Measurements from ENCODE around the gene PLCB4.

The PLCB4 gene

GRCh38 chr20:9270831-9271230, 201.9 kb downstream of the PLCB4 start:
- H3K27ac Mint-ChIP-seq, result no peak overlapping the region
- H3K36me3 Mint-ChIP-seq (ENCODE audit: low read depth), result no peaks in the 10 kb centered on the region
- H3K27me3 Mint-ChIP-seq (ENCODE audit: low read depth), result no peaks in the 10 kb centered on the region
- H3K4me3 Mint-ChIP-seq, result no peak overlapping the region
- no peaks in the 10 kb centered on the region for H3K4me1 Mint-ChIP-seq (ENCODE audit: low read depth)
- H3K9me3 Mint-ChIP-seq, result no peaks in the 10 kb centered on the region

- Mint-ChIP-seq H3K27me3 (ENCODE audit: low read depth) (no peaks in the 10 kb centered on the region), H3K4me3 (no peak overlapping the region), H3K9me3 (peaks cover 4% of the 10 kb centered on the region), H3K4me1 (ENCODE audit: low read depth) (no peaks in the 10 kb centered on the region), H3K27ac (no peak overlapping the region), H3K36me3 (ENCODE audit: low read depth) (no peaks in the 10 kb centered on the region)
Observed at GRCh38 chr20:9276966-9277468, 208.1 kb downstream of the PLCB4 start.

GRCh38 chr20:9279918-9280401, 211.1 kb downstream of the PLCB4 start:
- Mint-ChIP-seq H3K4me1 (ENCODE audit: low read depth) (no peaks in the 10 kb centered on the region), H3K27ac (no peak overlapping the region), H3K4me3 (no peak overlapping the region), H3K9me3 (peaks cover 4% of the 10 kb centered on the region), H3K27me3 (ENCODE audit: low read depth) (no peaks in the 10 kb centered on the region), H3K36me3 (ENCODE audit: low read depth) (no peaks in the 10 kb centered on the region)

DNA sequence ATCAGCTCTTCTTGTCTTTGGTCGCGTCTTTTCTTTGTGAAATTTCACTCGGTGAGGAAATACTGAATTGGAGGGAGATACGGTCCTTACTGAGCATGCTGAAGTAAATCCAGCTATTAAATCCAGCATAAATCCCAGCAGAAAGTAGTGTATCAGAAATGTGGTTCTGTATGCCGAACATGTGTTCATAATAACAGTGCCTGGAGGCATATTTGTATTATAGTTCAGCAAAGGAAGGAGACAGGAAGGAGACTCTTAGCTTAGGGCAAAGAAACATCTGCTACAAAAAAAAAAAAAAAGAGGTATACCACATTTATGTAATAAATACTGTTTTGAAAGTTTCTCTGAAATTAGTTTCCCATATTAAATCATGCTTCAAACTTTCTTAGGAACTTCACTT, 211.8 kb downstream of the PLCB4 start:
- Mint-ChIP-seq H3K36me3 (ENCODE audit: low read depth) (no peaks in the 10 kb centered on the region), H3K27me3 (ENCODE audit: low read depth) (no peaks in the 10 kb centered on the region), H3K4me3 (no peak overlapping the region), H3K4me1 (ENCODE audit: low read depth) (no peaks in the 10 kb centered on the region), H3K27ac (no peak overlapping the region), H3K9me3 (peaks cover 4% of the 10 kb centered on the region)

- H3K4me1 Mint-ChIP-seq (ENCODE audit: low read depth), result no peaks in the 10 kb centered on the region
- H3K9me3 Mint-ChIP-seq, result peaks cover 4% of the 10 kb centered on the region
- H3K36me3 Mint-ChIP-seq (ENCODE audit: low read depth), result no peaks in the 10 kb centered on the region
Observed at GRCh38 chr20:9281803-9282202, 212.9 kb downstream of the PLCB4 start.

DNA sequence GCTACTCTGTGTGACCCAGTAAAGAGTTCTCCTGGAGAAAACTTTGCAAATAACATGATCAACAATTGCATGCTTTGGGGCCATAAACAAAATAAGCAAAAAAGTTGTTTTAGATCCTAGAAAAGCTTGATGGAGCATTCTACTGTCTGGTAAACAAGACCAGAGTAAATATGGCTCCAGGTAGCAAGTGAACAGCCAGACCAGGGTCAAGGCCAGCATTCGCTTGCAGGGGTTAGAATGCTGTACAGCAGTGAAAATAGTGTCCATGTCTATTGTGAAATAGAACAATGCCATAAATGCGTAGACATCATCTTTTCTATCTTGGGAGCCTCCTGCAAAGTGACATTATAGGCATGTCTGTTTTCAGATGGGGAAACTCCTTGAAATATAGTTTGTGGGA, 216.7 kb downstream of the PLCB4 start:
- H3K27me3 Mint-ChIP-seq (ENCODE audit: low read depth), result no peaks in the 10 kb centered on the region
- no peaks in the 10 kb centered on the region for H3K9me3 Mint-ChIP-seq
- no peak overlapping the region for H3K27ac Mint-ChIP-seq
- H3K4me3 Mint-ChIP-seq, result no peak overlapping the region
- H3K4me1 Mint-ChIP-seq (ENCODE audit: low read depth), result no peaks in the 10 kb centered on the region
- no peaks in the 10 kb centered on the region for H3K36me3 Mint-ChIP-seq (ENCODE audit: low read depth)

More at GRCh38 chr20:9281803-9282202, 212.9 kb downstream of the PLCB4 start:
- Mint-ChIP-seq H3K27ac (no peak overlapping the region), H3K4me3 (no peak overlapping the region), H3K27me3 (ENCODE audit: low read depth) (no peaks in the 10 kb centered on the region)

DNA sequence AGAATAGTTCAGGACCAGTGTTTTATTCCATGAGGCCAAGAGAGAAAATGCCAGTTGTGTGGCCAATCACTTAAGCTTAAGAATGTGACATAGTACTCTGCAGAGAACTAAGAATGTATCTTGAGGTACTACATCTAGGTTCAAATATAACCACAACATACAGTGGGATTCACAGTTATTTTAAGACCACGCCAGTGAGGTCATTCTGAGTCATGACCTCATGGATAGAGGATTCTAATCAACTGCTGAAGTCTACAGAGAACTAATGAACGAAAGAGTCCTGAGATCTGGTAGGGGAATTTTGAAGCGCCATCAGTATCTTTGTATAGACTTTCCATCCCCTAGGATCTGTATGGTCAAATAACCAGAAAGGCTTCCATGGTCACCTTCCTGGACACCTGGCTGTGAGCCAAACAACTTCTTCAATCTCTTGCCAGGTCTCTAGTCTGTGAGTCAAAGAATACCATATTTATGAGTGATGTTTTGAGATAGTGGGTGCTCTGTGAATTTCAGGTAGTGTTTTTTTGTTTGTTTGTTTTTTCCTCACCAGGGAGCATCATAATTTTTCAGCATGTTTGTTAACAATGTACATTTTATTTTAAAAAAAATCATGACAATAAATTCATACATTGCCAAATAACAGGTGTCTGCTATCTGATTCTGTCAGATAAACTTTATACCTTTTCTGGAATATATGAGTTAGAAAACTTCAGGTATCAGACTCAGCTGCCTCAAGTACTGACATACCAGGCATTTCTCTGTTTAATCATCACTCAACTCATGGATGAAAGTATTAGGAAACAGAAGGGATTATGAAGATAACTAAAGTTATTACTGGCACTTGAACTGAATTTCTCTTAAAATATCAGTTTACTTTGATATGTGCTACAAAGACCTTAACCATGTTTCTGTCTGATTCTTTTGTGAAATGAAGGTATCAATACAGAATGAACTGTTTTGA, 217.9 kb downstream of the PLCB4 start:
- no peaks in the 10 kb centered on the region for H3K27me3 Mint-ChIP-seq (ENCODE audit: low read depth)
- no peaks in the 10 kb centered on the region for H3K9me3 Mint-ChIP-seq
- H3K27ac Mint-ChIP-seq, result no peak overlapping the region
- no peaks in the 10 kb centered on the region for H3K36me3 Mint-ChIP-seq (ENCODE audit: low read depth)
- H3K4me3 Mint-ChIP-seq, result no peak overlapping the region
- no peaks in the 10 kb centered on the region for H3K4me1 Mint-ChIP-seq (ENCODE audit: low read depth)

DNA sequence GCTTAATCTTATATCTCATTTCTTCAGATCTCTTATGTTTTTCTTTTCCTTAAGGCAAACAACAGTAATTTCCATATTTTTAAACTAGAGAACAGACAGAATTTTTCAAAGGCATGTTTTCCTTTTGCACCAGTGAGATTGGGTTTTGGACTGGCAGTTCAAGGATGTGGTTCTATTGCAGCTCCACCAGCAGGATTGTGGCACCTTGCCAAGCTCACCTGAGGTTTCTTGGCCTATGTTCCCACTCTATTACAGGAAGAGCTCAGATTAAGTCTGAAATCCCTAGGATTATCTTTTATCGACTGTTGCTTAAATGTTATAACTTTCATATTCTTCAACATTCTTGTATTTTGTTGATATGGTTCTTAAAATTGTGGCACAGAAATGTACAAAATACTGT, 218.9 kb downstream of the PLCB4 start:
- Mint-ChIP-seq H3K27me3 (ENCODE audit: low read depth) (no peaks in the 10 kb centered on the region), H3K4me3 (no peak overlapping the region), H3K9me3 (no peaks in the 10 kb centered on the region), H3K36me3 (ENCODE audit: low read depth) (no peaks in the 10 kb centered on the region), H3K27ac (no peak overlapping the region), H3K4me1 (ENCODE audit: low read depth) (no peaks in the 10 kb centered on the region)

DNA sequence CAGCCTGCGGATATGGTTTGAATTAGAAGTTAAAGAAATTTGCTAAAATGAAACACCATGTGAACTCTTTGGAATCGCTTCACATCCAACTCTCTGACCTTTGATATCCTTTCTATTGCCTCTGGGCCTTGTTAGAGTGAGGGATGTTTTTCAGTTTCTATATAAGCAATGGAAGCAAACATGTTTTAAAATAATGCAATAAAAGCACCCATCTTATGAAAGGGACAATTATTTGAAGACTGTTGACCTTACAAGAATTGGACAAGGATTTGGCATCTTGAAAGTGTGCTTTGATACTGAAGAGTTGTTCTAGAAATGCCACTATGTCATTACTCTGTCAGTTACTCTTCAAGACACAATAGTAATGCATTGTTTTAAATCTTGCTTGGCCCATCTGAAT, 221.4 kb downstream of the PLCB4 start:
- Mint-ChIP-seq H3K36me3 (ENCODE audit: low read depth) (no peaks in the 10 kb centered on the region), H3K9me3 (no peaks in the 10 kb centered on the region), H3K27me3 (ENCODE audit: low read depth) (no peaks in the 10 kb centered on the region), H3K27ac (no peak overlapping the region), H3K4me3 (no peak overlapping the region), H3K4me1 (ENCODE audit: low read depth) (no peaks in the 10 kb centered on the region)

- H3K4me1 Mint-ChIP-seq (ENCODE audit: low read depth), result no peaks in the 10 kb centered on the region
Observed at GRCh38 chr20:9293145-9293544, 224.3 kb downstream of the PLCB4 start.

GRCh38 chr20:9294041-9294440, 225.2 kb downstream of the PLCB4 start:
- H3K4me1 Mint-ChIP-seq (ENCODE audit: low read depth), result no peaks in the 10 kb centered on the region
- no peak overlapping the region for H3K4me3 Mint-ChIP-seq
- no peaks in the 10 kb centered on the region for H3K9me3 Mint-ChIP-seq
- no peaks in the 10 kb centered on the region for H3K27me3 Mint-ChIP-seq (ENCODE audit: low read depth)
- H3K27ac Mint-ChIP-seq, result no peak overlapping the region
- H3K36me3 Mint-ChIP-seq (ENCODE audit: low read depth), result no peaks in the 10 kb centered on the region

More at GRCh38 chr20:9293145-9293544, 224.3 kb downstream of the PLCB4 start:
- Mint-ChIP-seq H3K9me3 (no peaks in the 10 kb centered on the region), H3K4me3 (no peak overlapping the region), H3K36me3 (ENCODE audit: low read depth) (no peaks in the 10 kb centered on the region), H3K27ac (no peak overlapping the region), H3K27me3 (ENCODE audit: low read depth) (no peaks in the 10 kb centered on the region)

DNA sequence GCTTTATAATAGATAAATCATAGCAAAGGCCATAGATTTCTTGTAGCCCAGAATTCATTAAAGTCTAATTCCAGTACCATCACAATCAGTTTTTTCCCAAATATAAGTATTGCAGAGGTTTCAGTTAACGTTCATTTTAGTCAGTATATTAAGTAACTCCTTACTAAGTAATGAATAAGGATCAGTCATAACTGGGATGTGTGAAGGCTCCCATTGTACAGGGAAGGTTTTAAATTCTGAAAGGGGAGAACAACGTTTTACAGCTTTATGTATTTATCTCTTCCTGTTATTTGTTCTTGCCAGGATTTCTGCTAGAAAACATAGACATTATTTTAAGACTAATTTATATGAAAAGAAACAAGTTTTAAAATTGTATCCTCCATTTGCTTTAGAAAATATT, 230.0 kb downstream of the PLCB4 start:
- H3K27me3 Mint-ChIP-seq (ENCODE audit: low read depth), result no peaks in the 10 kb centered on the region
- H3K4me1 Mint-ChIP-seq (ENCODE audit: low read depth), result no peaks in the 10 kb centered on the region
- H3K27ac Mint-ChIP-seq, result no peak overlapping the region
- no peak overlapping the region for H3K4me3 Mint-ChIP-seq
- H3K9me3 Mint-ChIP-seq, result no peaks in the 10 kb centered on the region
- H3K36me3 Mint-ChIP-seq (ENCODE audit: low read depth), result no peaks in the 10 kb centered on the region

GRCh38 chr20:9300080-9300479, 231.2 kb downstream of the PLCB4 start:
- no peak overlapping the region for H3K27ac Mint-ChIP-seq
- no peaks in the 10 kb centered on the region for H3K36me3 Mint-ChIP-seq (ENCODE audit: low read depth)
- H3K27me3 Mint-ChIP-seq (ENCODE audit: low read depth), result no peaks in the 10 kb centered on the region
- H3K4me3 Mint-ChIP-seq, result no peak overlapping the region
- H3K4me1 Mint-ChIP-seq (ENCODE audit: low read depth), result no peaks in the 10 kb centered on the region
- no peaks in the 10 kb centered on the region for H3K9me3 Mint-ChIP-seq

GRCh38 chr20:9300534-9300933, 231.6 kb downstream of the PLCB4 start:
- no peaks in the 10 kb centered on the region for H3K36me3 Mint-ChIP-seq (ENCODE audit: low read depth)
- no peaks in the 10 kb centered on the region for H3K4me1 Mint-ChIP-seq (ENCODE audit: low read depth)
- H3K9me3 Mint-ChIP-seq, result no peaks in the 10 kb centered on the region
- no peaks in the 10 kb centered on the region for H3K27me3 Mint-ChIP-seq (ENCODE audit: low read depth)
- no peak overlapping the region for H3K27ac Mint-ChIP-seq
- H3K4me3 Mint-ChIP-seq, result no peak overlapping the region
